Kidney epithelial cell (primary cell): Measurements from ENCODE around the gene MYADML2. TPM values are rescaled to one million over a fixed set of nuclear protein-coding genes. Genes with fewer than 3 reads are reported as not detected.

Source experiments
- DNase-seq: peaks from one replicate; pipeline ENCODE4 v3.0.0-alpha.2; 2010; ENCODE audit warnings: low read depth
- H3K27me3 ChIP-seq: 2 replicates; pipeline ENCODE4 v1.6.0; 2011; ENCODE audit warnings: low read length; ENCODE audit not compliant: control insufficient read depth, insufficient read depth
- H3K36me3 ChIP-seq: 2 replicates; pipeline ENCODE4 v1.5.1; 2011; ENCODE audit warnings: low read length; ENCODE audit not compliant: control insufficient read depth, insufficient read depth
- H3K4me3 ChIP-seq: 2 replicates; pipeline ENCODE4 v1.5.1; 2011; ENCODE audit warnings: low read depth, mild to moderate bottlenecking, control low read depth, low read length
- total RNA-seq: library from RNA; depleted of rRNA; stranded (reverse); fragments of >200 nt; gene quantifications from 2 replicates; pipeline ENCODE4 v1.2.3, GENCODE V29; 2015
- TF ChIP-seq, protein P1 (sequence below): IDR thresholded peaks from 2 replicates; pipeline ENCODE4 v1.5.1; 2011; ENCODE audit warnings: mild to moderate bottlenecking, moderate library complexity, low read length, control low read depth, inconsistent platforms; ENCODE audit not compliant: insufficient read depth, poor library complexity, severe bottlenecking

The MYADML2 gene
- total RNA-seq, 1 donor from 2014 or later, result not detected

DNA sequence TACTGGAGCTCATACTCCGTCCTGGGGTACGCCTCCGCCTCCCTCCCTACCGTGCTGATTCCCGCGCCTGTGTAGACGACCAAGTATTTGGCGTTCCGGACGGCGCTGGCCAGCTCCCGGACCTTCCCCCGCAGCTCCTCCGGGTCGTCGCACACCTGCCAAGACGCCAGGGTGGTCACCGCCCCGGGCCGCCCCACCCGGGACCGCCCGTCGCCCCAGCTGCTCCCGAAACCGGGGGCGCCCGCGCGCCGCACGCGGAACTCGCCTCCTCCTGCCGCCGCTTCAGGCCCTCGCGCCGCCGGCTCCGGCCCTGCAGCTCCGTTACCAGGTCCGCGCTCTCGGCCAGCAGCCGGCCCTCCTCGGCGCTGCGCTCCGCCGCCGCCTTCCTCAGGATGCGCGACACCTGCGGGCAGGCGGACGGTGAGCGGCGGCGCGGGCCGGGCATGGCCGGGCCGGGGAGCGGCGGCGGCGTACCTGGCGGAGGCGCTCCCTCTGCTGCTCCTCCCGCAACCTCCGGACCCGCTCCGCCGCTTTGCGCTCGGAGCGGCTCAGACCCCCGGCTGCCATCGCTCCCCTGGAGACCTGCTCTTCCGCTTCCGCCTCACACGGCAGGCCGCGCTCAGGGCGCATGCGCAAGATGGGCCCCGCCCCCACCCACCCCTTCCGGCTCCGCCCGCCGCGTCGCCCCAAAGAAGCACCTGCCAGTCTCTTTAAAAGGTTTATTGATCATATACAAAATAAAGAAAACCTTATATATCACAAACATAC, 29.3 kb downstream of the MYADML2 start, which contains the start of gene SIRT7:
Gene SIRT7 (minus strand): TSS at position 612 of the 768 bp plus-strand sequence. CDS start 45 bp downstream, at position 567.
- no peaks in the 10 kb centered on the region for H3K27me3 ChIP-seq
- peaks cover 7% of the 10 kb centered on the region for H3K36me3 ChIP-seq
- TF ChIP-seq, protein P1, sequence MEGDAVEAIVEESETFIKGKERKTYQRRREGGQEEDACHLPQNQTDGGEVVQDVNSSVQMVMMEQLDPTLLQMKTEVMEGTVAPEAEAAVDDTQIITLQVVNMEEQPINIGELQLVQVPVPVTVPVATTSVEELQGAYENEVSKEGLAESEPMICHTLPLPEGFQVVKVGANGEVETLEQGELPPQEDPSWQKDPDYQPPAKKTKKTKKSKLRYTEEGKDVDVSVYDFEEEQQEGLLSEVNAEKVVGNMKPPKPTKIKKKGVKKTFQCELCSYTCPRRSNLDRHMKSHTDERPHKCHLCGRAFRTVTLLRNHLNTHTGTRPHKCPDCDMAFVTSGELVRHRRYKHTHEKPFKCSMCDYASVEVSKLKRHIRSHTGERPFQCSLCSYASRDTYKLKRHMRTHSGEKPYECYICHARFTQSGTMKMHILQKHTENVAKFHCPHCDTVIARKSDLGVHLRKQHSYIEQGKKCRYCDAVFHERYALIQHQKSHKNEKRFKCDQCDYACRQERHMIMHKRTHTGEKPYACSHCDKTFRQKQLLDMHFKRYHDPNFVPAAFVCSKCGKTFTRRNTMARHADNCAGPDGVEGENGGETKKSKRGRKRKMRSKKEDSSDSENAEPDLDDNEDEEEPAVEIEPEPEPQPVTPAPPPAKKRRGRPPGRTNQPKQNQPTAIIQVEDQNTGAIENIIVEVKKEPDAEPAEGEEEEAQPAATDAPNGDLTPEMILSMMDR, result no peak
- no peak for DNase-seq
- peak within 1 kb of the TSS; percentile 71 for H3K4me3 ChIP-seq

DNA sequence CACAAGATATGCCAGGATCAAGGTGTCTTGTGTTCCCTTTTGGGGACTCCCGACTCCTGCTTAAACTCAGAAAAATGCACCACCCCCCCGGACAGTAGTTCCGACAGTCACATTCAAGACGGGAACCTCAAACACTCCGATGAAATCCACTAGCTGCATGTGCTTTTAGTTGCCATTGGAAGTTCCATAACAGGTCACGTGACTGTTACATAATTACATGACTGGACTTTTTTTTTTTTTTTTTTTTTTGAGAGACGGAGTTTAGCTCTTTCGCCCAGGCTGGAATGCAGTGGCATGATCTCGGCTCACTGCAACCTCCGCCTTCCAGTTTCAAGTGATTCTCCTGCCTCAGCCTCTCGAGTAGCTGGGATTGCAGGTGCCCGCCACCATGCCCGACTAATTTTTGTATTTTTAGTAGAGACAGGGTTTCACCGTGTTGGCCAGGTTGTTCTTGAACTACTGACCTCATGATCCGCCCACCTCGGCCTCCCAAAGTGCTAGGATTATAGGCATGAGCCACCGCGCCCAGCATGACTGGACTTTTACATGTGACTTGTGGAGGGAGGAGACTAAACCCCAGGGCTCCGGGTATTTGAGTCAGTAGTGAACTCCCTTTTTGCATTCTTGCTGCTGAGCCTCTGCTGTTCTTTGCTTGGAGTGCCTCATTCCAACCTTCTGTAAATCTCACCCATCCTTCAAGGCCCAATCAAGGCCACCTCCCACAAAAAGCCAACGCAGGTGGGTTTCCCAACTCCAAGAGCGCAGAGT, 30.6 kb downstream of the MYADML2 start:
- H3K27me3 ChIP-seq, result no peaks in the 10 kb centered on the region
- DNase-seq, result no peak
- H3K4me3 ChIP-seq, result no peak overlapping the region
- TF ChIP-seq, protein P1, result no peak
- H3K36me3 ChIP-seq, result peaks cover 7% of the 10 kb centered on the region

DNA sequence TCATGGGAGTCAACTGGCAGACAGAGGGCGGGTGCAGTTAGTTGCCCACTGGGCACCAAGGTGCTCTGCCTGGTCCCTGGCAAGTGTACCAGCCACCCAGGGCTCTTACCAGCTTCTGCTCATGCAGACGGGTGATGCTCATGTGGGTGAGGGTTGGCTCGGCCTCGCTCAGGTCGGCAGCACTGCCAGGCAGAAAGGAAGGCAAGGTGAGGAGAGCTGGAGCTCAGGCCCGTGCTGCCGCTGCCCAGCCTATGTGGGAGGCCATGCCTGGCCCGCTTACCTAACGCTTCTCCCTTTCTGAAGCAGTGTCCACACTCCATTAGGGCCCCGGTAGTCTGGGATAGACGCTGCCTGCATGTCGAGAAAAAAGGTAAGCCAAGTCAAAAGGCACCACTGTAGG, 31.7 kb downstream of the MYADML2 start:
- Histone ChIP-seq H3K36me3 (peaks cover 6% of the 10 kb centered on the region), H3K4me3 (no peak overlapping the region), H3K27me3 (no peaks in the 10 kb centered on the region)
- no peak for DNase-seq
- TF ChIP-seq, protein P1, result no peak

DNA sequence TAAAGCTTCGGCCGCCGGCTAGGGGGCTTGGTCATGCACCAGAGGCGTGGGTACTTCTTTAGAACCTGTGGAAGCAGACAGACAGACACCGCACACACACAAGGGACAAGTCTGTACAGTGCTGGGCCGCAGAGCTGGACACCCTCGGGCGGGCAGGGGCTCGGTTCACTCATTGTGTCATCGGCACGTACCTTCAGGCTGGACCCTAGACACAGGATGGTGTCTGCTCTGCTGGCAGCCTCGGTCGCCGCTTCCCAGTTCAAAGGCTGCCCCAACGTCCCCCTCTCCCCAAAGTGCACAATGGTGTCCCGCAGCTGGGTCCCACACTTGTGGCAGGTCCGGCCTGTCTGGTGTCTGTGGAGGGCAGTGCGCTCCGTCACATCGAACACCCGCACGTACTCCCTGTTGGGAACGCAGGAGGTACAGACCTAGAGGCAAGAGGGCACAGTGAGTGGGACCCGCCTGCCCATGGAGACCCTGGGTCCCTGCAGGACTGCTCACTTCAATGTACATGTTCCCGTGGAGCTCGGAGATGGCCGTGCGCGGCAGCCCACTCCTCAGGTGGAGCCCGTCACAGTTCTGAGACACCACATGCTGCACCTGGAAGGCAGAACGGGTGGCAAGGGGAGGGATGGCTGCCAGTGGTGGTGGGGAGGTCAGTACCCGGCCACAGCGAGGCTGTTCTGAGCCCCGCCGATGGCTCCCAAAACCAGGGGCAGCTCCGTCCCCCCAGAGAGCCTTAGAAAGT, 32.8 kb downstream of the MYADML2 start:
- no peak for DNase-seq
- Histone ChIP-seq H3K36me3 (peaks cover 6% of the 10 kb centered on the region), H3K27me3 (no peaks in the 10 kb centered on the region), H3K4me3 (no peak overlapping the region)
- TF ChIP-seq, protein P1, result no peak

DNA sequence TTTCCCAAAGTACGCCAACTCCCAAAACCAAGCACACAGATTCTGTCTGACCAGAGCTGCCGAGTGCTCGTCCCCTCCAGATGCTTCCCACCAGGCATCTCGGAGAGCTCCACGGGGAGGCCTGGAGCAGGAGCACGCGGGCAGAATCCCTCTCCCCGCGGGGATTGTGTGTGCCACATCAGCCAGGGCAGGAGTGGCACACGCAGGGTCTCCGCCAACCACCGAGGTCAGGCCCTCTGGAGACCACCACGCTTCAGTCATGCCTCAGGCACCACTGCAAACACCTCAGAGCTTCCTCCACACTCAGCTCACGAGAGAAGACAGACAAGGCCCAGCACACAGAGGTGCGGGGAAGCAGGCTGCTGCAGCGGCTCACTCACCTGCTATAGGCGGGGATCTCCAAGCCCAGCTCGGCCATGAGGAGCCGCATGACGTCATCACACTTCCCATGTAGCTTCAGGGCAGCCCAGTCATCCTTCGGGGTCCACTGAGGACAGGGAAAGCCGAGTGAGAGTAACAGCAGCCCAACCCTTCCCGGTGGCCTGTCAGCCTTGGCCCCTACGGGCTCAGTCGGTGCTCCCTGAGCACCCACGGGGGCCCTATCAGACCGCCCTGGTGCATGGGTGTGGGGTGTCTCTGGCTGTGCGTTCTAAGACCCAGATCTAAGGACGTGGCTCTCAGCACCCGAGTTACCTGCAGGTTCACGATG, 33.5 kb downstream of the MYADML2 start:
- H3K27me3 ChIP-seq, result no peaks in the 10 kb centered on the region
- peaks cover 6% of the 10 kb centered on the region for H3K36me3 ChIP-seq
- DNase-seq, result no peak
- TF ChIP-seq, protein P1, result no peak
- no peak overlapping the region for H3K4me3 ChIP-seq
